Ureter (tissue), 1 donor: Measurements from ENCODE around the gene BABAM1. TPM values are rescaled to one million over a fixed set of nuclear protein-coding genes. Genes with fewer than 3 reads are reported as not detected.
A peak's percentile ranks its signal among the peaks of the same experiment; 100 is the strongest.

Experiments
- DNase-seq: peaks from one replicate; pipeline ENCODE4 v3.0.0-alpha.2; 2020; ENCODE audit warnings: low spot score
- total RNA-seq: library from RNA; stranded (reverse); gene quantifications from one replicate; pipeline ENCODE4 v1.2.4, GENCODE V29; 2023
- donor health status: DM: yes; HTN: yes; CAD: no.

BABAM1 gene
- total RNA-seq, 1 donor from 2014 or later = 67.7 TPM

DNA sequence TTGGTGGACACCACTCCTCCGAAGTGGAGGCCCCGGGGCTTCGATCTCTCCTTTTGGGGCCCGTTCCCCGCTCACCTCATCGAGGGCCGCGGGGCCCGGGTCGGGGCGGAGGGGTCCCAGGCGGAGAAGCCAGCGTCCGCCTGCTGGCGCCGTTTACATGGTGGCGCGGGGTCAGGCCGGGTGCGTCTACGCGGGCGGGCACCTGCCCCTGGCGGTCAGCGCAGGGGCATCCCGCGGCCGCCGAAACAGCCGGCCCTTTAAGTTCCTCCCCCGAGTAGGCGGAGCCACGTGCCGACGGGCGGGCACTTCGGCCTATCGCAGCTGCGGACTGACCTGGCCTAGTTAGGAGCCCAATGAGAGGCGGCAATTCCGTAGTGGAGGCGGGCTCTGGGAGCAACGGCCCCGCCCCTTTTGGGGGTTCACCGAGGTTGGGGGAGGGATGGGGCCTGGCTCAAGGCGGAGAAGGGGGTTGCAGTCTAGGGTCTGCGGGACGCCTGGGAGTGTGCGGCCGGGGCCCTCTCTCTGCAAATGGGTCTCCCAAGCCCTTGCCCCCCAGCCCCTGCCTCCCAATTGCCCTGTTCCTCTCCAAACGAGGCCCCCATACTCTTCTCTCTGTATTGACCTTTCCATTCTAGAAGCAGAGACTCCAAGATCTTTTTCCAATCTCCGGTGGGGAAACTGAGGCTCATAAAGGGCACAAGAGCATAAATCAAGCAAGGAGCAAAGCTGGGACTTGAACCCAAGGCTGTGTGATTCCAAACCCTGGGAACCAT, 36.1 kb downstream of the BABAM1 start, which contains the start of gene ABHD8:
Gene ABHD8, minus strand, starts transcription at position 259 of the 773 bp plus-strand sequence. CDS start 1,809 bp downstream, outside the sequence.
- peak; percentile 98 for DNase-seq

DNA sequence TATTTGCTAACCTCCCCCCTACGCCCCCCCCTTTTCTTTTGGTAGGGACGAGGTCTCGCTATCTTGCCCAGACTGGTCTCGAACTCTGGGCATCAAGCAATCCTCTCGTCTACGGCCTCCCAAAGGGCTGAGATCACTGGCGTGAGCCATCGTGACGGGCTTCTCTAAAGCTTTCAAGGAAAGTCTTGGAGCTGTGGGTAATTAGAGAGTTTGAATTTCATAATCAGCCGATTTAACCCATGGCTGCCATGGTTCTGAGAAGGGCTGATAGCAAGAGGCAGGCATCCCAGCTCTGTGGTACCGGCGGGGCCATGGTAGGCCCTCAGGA, 36.7 kb downstream of the BABAM1 start:
- no peak for DNase-seq

DNA sequence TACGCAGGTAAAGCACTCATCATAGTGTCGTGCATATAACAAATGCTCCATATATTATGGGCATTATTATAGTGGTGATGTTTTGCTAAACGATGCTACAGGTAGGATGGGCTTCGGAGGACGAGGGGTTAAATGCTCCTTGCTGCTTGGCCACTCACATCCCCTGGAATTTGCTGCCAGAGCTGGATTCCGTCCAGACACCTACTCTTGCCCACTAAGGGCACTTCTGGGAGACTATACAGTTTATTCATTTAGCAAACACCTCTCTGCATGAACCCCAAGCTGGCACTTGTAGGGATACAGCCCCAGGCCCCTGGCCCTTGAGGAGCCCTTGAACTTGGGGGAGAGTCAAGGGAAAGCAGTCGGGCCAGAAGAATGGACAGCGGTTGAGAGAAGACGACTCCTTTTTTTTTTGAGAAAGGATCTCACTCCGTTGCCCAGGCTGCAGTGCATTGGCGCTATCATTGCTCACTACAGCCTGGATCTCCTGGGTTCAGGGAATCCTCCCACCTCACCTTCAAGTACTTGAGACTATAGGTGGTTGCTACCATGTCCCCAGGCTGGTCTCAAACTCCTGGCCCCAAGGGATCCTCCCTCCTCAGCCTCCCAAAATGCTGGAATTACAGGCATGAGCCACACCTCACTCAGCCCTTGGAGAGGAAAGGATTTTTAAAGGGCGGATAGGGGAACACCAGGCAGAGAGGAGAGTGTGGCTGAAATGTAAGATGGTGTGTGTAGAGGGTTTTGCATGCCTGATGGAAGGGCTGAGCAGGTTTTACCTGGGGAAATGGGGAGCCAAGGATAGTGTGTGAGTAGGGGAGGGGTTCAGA, 37.4 kb downstream of the BABAM1 start:
- DNase-seq = no peak

DNA sequence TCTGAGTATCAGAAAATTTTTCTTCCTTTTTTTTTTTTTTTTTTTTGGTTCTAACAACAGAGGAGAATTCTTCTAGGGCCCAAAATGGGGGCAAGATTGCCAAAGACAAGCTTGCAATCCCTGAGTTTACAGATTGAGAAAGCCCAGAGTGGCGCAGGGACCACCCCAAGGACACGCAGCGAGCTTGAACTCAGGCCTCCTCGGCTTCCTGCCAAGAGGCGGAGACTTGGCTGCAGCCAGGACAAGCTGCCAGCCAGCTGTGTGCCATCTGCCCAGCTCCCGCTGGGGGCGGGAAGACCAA, 37.9 kb downstream of the BABAM1 start:
- DNase-seq = no peak

DNA sequence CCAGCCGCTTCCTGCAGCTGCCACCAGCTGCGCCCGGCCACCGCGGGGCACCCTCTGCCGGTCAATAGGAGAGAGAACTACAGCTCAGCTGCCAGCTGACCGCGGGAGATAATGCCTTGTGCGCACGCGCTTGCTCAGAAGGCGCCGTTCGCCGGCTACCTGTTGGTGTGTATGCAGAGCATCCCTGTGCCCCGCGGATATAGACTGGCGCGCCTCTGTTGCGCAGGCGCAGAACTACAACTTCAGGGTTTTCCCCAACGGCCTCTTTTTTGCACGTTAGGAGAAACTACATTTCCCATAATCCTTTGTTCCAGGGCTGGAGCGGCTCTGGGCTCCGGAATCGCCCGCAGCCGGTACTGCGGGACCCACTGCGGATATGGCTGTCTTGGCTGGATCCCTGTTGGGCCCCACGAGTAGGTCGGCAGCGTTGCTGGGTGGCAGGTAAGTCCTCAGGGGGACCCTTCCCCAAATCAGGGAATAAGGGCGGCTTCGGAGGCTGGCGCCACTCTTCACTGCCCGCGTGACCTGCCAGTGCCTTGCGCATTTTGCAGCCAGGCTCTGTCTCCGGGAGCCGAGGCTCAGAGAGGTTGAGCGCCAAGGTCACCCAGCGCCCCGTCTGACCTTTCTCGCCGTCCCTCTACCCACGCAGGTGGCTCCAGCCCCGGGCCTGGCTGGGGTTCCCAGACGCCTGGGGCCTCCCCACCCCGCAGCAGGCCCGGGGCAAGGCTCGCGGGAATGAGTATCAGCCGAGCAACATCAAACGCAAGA, 38.5 kb downstream of the BABAM1 start, which contains the start of gene MRPL34:
Gene MRPL34, plus strand, starts transcription at position 356 of the 768 bp plus-strand sequence. Its CDS starts 21 bp downstream, at position 377.
- DNase-seq = peak; percentile 98

DNA sequence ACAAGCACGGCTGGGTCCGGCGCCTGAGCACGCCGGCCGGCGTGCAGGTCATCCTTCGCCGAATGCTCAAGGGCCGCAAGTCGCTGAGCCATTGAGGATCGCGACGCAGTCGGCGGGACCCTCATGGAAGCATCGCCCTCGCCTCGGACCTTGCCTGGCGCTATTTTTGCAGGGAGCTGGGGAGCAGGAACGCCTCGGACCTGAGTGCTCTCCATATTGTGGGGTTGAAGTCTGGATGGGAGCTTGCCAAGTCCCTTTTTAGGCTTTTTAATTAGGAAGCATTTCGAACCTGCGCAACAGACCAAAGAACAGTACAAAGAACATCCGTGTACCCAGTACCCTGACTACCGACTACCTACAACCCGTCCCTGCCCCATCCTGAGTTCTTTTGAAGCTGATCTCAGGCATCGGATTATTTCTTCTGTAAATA, 39.1 kb downstream of the BABAM1 start:
- DNase-seq = no peak

DNA sequence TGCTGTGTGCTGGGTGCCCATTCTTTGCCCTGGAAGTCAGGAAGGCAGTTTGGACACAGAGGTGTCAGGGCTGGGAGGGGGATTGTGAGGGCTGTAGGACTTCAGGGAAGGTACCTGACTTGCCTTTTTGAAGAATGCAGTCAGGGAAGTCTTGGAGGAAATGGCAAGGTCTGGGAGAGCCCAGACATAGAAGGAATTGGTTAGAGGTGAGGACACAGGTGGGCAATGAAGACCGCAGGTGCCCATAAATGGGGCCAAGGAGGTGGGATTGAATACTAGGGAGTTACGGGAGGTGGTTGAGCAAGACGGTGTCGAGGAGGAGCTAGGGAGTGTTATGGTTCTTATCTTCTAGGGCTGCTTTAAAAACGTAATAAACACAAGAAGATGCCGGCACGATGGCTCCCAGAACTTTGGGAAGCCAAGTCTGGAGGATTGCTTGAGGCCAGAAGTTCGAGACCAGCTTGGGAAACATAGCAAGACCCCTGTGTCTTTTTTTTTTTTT, 40.7 kb downstream of the BABAM1 start:
- DNase-seq = no peak

DNA sequence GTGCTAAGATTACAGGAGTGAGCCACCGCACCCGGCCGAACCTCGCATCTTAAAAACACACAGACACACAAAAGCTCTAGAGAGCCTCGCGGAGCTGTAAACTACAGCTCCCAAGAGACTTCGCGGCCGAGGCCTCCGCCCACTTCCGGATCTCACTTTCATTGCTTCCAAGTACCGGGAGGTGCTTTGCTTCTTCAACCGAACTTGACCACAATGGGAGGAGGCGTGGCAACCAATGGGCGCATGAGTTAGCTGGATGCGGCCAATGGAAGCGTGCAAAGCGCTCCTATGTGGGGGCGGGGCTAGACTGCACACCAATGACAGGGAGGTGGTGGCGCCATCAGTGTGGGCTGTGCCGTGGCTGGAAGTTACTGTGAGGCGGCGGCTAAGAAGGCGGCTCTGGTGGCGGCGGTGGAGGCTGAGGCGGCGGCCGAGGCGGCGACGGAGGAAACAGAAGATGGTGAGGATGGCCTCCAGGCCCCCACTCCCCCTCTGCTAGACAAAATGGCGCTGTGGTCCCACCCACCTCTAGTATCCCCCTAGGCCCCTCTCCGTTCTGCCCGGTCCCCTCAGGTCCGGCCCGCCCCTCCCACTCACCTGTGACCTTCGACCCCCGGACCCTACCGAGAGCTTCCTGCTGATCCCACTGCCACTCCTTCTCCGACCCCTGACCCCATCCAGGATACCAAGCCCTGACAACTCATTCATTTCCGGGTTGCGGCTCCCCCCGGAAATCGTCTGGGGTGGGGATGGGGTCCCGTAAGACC, 42.1 kb downstream of the BABAM1 start, which contains the start of gene DDA1:
Gene DDA1, plus strand, starts transcription at position 366 of the 767 bp plus-strand sequence. Its CDS starts 92 bp downstream, at position 458.
- DNase-seq = peak; percentile 99

DNA sequence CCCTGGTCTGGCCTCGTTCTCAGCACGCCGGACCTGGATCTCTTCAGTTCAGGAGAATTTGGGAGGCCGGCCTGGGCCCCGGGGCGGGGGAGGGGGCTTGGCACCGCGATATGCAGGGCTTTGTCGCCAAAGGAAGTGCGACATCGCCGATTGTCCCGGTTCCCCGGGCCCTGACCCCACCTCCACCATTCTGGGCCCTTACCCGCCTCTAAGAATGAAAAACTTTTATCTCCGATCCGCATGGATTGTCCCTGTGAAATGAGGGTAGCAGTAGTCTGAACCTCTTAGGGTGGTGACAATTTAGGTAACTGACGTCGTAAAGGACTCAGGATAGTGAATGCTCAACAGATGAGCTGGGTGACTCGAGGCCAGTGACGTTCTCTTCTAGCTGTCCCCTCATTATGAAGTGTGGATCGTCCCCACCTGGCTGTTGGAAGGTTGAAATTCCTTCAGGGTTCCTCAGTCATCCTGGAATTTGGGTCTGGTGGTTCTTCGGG, 42.8 kb downstream of the BABAM1 start:
- DNase-seq = no peak

DNA sequence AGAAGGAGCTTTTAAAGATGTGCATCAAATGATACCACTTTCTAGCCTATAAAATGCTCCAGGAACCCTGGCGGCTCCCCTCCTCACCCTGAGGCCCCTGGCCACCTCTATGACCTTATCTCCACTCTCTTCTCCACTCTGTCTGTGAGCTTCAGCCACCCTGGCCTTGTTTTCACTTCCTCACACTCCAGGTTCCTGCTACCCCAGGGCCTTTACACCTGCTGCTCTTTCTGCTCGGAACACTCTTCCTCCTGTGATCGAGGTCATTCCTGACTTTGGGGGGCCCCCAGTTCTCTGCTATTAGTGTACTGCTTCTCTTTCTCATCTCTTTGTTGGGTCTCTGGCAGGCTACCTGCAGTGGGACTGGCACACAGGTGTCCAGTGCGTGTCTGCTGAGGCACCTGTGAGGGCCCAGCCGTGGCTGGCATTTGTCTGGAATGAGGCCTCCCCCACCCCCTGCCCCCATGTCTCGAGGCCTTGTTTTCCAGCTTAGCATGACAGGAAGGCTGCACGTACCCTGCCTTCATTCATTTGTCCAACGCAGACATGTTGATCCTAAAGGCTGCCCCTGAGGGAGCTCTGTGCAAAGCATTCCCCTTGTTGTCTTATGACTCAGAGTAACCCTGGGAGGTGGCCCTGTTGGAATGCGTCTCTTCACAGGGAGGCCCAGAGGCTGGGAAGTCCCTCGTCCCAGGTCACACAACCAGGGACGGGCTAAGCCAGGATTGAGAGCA, 44.4 kb downstream of the BABAM1 start:
- no peak for DNase-seq

DNA sequence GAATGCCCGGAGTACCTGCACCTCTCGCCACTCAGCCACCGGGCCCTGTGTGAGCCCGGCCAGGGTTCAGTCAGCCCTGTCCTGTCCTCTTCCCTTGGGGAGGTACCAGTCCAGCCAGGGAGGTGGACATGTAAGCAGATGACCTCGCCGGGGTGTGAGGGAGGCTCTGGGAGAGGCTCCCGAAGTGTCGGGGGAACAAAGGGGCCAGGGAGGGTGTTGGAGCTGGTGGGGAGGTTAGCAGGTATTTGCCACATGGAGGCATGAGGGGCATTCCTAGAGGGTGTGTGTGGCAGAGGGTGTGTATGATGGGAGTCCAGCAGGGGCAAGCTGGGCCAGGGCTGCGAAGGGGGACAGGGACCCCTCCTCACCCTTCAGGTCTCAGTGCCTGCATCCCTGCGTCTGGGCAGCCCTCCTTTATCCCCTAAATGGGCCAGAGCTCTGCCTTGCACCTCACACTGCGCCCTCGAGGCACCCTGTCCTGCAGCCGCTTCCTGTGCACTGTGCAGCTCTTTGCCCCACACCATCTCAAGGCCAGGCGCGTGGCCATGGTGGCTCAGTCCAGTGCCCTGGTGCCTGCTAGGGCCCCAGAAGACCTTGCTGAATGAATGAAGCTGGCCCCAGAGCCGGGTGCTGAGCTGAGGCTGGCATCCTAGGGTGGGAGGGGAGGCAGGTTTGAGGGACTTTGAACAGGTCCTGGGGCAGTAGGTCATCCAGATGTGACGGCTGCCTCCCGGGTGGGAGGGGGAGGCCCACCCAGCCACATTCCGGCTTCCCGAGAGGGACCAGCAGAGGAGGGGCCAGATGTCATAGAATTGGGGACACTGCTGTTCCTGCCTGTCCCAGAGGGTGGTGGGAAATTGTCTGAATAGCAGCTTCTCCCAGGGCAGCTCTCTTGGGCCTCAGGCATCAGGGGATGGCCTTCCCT, 45.2 kb downstream of the BABAM1 start:
- DNase-seq = no peak

DNA sequence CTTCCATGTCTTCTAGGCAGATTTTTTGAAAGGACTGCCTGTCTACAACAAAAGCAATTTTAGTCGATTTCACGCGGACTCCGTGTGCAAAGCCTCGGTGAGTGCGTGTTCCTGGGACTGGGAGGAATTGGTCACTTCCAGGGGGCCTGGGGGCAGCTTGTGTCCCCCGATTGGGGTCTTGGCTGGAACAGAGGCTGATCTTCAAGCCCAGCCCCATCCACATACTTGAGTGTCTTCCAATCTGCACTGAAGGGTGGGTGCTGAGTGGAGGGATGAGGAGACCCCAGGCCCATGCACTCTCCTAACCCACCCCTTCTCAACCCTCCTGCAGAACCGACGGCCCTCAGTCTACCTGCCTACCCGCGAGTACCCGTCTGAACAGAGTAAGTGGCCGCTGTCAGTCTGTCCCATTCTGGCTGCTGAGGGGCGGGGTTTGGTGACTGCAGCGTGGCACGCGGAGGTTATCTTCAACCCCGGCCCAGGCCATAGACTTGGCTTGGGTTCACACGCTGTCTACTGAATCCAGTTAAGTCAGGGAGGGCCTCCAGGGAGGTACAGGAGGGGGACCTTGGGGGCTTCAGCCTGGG, 46.9 kb downstream of the BABAM1 start:
- no peak for DNase-seq

DNA sequence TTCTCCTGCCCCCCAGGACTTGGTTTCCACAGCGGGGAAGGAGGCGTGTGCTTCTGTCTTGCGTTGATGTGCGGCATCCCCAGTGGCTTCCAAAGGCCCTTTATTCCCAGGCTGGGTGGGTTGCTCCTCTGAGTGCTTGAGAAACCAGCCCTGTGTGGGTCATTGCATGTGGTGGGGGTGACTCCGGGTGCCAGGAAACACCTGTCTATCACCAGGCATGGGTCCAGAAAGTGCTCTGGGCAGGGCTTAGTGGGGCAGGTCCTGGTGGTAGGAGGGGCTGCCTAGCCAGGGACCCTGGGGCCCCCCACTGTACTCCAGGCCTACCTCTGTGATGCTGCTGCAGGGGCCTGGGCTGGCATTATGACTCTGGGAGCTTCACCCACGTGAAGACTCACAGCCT, 51.7 kb downstream of the BABAM1 start:
- DNase-seq = no peak

DNA sequence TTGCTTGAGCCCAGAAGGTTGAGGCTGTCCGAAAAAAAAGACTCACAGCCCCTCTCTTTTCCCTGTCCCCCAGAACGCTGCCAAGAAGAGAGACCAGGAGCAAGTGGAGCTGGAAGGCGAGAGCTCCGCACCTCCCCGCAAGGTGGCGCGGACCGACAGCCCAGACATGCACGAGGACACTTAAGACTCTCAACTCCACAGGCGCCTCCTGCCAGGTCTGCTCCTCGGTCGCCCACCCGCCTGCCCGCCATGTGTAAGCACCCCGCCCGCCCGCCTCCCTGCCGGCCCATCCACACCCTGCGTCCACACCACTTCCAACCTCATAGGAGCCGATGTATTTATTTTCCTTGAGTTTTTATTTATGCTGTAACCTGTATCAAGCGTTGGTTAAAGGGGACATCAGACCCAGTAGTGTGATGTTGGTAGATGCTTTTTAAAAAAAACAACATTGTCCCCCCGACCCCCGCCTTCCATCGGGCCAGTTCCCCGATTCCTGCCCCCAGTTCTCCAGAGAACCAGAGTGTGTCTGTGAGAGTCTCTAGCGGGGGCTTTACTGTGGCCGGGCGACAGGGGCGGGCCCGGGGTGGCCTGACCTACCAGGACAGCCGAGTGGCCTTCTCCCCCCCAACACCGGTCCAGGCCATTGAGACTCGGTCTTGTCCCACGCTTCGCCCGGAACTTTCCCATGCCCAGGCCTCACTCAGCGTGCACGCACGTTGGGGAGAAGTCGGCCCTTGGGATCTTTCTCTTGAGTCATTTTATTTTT, 52.4 kb downstream of the BABAM1 start:
- DNase-seq = no peak

DNA sequence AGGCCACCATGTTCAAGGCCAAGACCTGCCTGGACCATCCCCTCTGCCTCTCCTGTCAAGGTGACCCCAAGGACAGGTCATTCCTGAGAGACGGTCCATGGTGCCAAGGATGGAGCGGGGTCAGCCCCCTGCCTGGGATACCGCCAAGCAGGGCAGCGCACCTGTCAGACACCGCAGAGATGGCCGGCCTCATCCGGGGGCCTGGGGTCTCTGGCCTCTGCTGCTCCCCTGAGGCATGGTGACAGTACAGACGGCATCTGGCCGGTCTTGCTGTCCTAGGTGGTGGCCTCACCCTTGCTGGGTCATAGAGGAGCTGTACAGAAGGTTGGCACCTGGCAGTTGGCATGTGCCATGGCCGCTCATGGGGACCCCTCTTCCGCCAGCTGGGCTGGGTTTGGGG, 53.2 kb downstream of the BABAM1 start:
- no peak for DNase-seq

DNA sequence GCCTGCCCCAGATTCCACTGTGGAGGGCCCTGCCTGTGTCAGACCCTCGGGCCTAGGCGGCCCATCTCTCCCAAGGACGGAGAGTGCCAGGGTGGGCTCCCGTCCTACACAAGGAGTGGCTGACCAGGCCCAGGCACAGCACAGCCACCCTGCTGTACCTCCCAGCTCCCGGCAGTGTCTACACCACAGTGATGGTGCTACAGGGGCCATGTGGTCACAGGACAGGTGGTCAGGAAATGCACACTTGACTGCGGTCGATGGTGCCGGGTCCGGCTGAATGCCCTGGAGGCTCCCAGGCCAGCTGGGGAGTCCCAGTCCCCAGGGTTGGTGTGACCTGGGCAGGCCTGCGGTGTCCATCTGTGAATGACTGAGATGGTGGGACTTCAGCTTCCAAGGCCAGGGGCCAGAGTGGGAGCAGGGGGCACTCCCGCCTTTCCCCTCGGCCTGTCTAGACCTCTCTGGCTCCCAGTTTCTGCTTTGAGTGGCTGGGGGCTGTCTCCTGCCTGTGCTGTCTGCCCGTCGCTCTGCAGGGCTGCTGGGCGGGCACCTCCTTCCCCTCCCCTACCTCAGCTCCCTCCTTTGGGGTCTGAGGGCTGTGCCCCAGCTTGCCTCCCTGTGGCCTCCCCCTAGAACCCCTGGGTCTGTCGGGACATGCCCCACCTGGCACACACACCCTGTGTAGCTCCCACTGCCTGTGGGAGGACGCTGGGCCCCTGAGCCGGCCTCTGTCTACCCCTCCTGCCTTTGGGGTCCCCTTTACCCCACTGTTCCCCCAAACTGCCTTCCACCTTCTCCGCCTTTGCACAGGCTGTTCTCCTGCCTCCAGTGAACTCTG, 54.6 kb downstream of the BABAM1 start:
- DNase-seq = no peak

DNA sequence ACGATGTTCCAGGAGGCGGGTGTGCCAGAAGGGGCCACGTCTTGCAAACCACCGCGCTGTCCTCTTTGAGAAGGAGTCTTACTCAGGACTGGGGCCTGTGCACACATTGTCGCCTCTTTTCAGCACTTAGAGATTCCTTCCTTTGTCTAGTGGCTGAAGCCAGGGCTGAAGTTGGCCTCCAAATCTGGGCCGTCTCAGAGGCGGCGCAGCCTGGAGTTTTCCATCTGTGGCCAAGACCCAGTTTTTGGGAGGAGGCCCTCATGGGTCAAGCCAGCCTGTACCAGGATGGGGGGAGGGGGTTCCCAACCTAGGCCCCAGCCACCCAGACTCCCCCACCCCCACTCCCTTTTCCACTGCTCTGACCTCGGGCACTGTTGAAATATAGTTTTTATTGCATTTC, 55.6 kb downstream of the BABAM1 start:
- DNase-seq = no peak
